Fibroblast of lung (primary cell): ENCODE results near the gene CST9.

Source experiments
- EZH2 ChIP-seq: IDR thresholded peaks from 2 replicates; pipeline ENCODE4 v1.5.1; 2012; ENCODE audit warnings: low read length, control low read depth, mild to moderate bottlenecking; ENCODE audit errors: missing control alignments
- TF ChIP-seq, protein P1 (sequence below), 2 donors: IDR thresholded peaks in 1 of 2; conservative IDR thresholded peaks in 1 of 2; 1 replicate in 1 of 2; 2 replicates in 1 of 2; pipeline ENCODE4 v1.5.1; 2011 to 2012; ENCODE audit warnings: low read length in 2 of 2, control low read depth in 1 of 2, inconsistent platforms in 1 of 2, low read depth in 1 of 2, mild to moderate bottlenecking in 1 of 2

- TF ChIP-seq, protein P1, sequence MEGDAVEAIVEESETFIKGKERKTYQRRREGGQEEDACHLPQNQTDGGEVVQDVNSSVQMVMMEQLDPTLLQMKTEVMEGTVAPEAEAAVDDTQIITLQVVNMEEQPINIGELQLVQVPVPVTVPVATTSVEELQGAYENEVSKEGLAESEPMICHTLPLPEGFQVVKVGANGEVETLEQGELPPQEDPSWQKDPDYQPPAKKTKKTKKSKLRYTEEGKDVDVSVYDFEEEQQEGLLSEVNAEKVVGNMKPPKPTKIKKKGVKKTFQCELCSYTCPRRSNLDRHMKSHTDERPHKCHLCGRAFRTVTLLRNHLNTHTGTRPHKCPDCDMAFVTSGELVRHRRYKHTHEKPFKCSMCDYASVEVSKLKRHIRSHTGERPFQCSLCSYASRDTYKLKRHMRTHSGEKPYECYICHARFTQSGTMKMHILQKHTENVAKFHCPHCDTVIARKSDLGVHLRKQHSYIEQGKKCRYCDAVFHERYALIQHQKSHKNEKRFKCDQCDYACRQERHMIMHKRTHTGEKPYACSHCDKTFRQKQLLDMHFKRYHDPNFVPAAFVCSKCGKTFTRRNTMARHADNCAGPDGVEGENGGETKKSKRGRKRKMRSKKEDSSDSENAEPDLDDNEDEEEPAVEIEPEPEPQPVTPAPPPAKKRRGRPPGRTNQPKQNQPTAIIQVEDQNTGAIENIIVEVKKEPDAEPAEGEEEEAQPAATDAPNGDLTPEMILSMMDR (conservative IDR thresholded peaks at IDR 0.05 in 1 of 2, IDR thresholded peaks at IDR 0.05 in 1 of 2; ENCODE audit: low read depth in 1 of 2, low read length in 2 of 2) = no peak
- TF ChIP-seq EZH2 = no peak
Measured at GRCh38 chr20:23596579-23597250, 9.0 kb downstream of the CST9 start.
